ENCODE measurements around the gene MED27. TPM values are rescaled to one million over a fixed set of nuclear protein-coding genes. Genes with fewer than 3 reads are reported as not detected.
"Not testable (repeated sequence)": the region's sequence is repeated elsewhere in the genome, so short reads cannot be mapped to it uniquely, and the experiment has no call there.

MED27 gene
- total RNA-seq, 1 experiment from 2014 or later: 24.4 TPM

- intact Hi-C loops (cut with micrococcal nuclease; ENCODE audit: unreplicated experiment): no loop called here
- no TSS peak for BruUV-seq (replicated peaks)
- ChIA-PET POLR2A (no interaction called here), CTCF (no interaction called here)
- H3K27me3 ChIP-seq (ENCODE audit: control insufficient read depth, insufficient read depth, low read length): no peaks in the 10 kb centered on the region
- no peak for ATAC-seq
- DNase-seq (ENCODE audit: low read depth, low spot score): no peak
- no peak overlapping the region for H3K27ac ChIP-seq (ENCODE audit: low read length)
- H3K36me3 ChIP-seq (ENCODE audit: control insufficient read depth, insufficient read depth, low read length): no peaks in the 10 kb centered on the region
- in situ Hi-C loops (cut with HindIII; ENCODE audit: low pct_unique_long_range_greater_than_20kb, low sequenced_read_pairs): no loop called here
- no peaks in the 10 kb centered on the region for H3K4me1 ChIP-seq (ENCODE audit: control insufficient read depth, insufficient read depth, low read length)
- no peaks in the 10 kb centered on the region for H3K9me3 ChIP-seq (ENCODE audit: control insufficient read depth, insufficient read depth, low read depth, low read length)
- H3K4me3 ChIP-seq (ENCODE audit: low read depth in 2 of 2, low read length in 2 of 2): no peak overlapping the region
- TF ChIP-seq SIN3A (IDR thresholded peaks at IDR 0.05; ENCODE audit: borderline replicate concordance, insufficient read depth, low read depth, low read length) (no peak), TCF7L2 (IDR thresholded peaks at IDR 0.05; ENCODE audit: low read depth, low read length) (no peak), REST (IDR thresholded peaks at IDR 0.05; ENCODE audit: insufficient read depth in 1 of 2, low read depth in 2 of 2, low read length in 1 of 2) (no peak), POLR2AphosphoS5 (IDR thresholded peaks at IDR 0.05; ENCODE audit: low read depth, low read length) (no peak), CTCF (IDR thresholded peaks at IDR 0.05) (no peak)
These were observed 155.9 kb downstream of the MED27 start for GRCh38 chr9:131923766-131924165.

- no peak for TF ChIP-seq POLR2AphosphoS5 (IDR thresholded peaks at IDR 0.05; ENCODE audit: low read depth, low read length)
- no peak for TF ChIP-seq CTCF (IDR thresholded peaks at IDR 0.05)
- TF ChIP-seq TCF7L2 (IDR thresholded peaks at IDR 0.05; ENCODE audit: low read depth, low read length): no peak
- TF ChIP-seq SIN3A (IDR thresholded peaks at IDR 0.05; ENCODE audit: borderline replicate concordance, insufficient read depth, low read depth, low read length): no peak
- no peak for TF ChIP-seq REST (IDR thresholded peaks at IDR 0.05; ENCODE audit: insufficient read depth in 1 of 2, low read depth in 2 of 2, low read length in 1 of 2)
- BruUV-seq (replicated peaks): no TSS peak
- Histone ChIP-seq H3K4me1 (ENCODE audit: control insufficient read depth, insufficient read depth, low read length) (no peaks in the 10 kb centered on the region), H3K9me3 (ENCODE audit: control insufficient read depth, insufficient read depth, low read depth, low read length) (no peaks in the 10 kb centered on the region), H3K36me3 (ENCODE audit: control insufficient read depth, insufficient read depth, low read length) (no peaks in the 10 kb centered on the region), H3K27me3 (ENCODE audit: control insufficient read depth, insufficient read depth, low read length) (no peaks in the 10 kb centered on the region), H3K4me3 (ENCODE audit: low read depth in 2 of 2, low read length in 2 of 2) (no peak overlapping the region), H3K27ac (ENCODE audit: low read length) (no peak overlapping the region)
- in situ Hi-C loops (cut with HindIII; ENCODE audit: low pct_unique_long_range_greater_than_20kb, low sequenced_read_pairs) (no loop called here), intact Hi-C loops (cut with micrococcal nuclease; ENCODE audit: unreplicated experiment) (no loop called here)
- CTCF ChIA-PET: no interaction called here
- POLR2A ChIA-PET: no interaction called here
- no peak for DNase-seq (ENCODE audit: low read depth, low spot score)
- no peak for ATAC-seq
These were observed 156.5 kb downstream of the MED27 start for GRCh38 chr9:131923132-131923671.

- H3K4me1 ChIP-seq (ENCODE audit: control insufficient read depth, insufficient read depth, low read length); POLR2A ChIA-PET; DNase-seq (ENCODE audit: low read depth, low spot score); intact Hi-C loops (cut with micrococcal nuclease; ENCODE audit: unreplicated experiment); H3K27ac ChIP-seq (ENCODE audit: low read length); BruUV-seq (replicated peaks); CTCF ChIA-PET; ATAC-seq; in situ Hi-C loops (cut with HindIII; ENCODE audit: low pct_unique_long_range_greater_than_20kb, low sequenced_read_pairs); H3K9me3 ChIP-seq (ENCODE audit: control insufficient read depth, insufficient read depth, low read depth, low read length); H3K27me3 ChIP-seq (ENCODE audit: control insufficient read depth, insufficient read depth, low read length); H3K36me3 ChIP-seq (ENCODE audit: control insufficient read depth, insufficient read depth, low read length); H3K4me3 ChIP-seq (ENCODE audit: low read depth in 2 of 2, low read length in 2 of 2): not testable (repeated sequence)
These were observed 158.0 kb downstream of the MED27 start for GRCh38 chr9:131921635-131922034.

Data from Panc1 (cell line).